ENCODE results near the gene LTBP1. TPM values are rescaled to one million over a fixed set of nuclear protein-coding genes. Genes with fewer than 3 reads are reported as not detected.

The LTBP1 gene
- total RNA-seq, 4 donors from 2014 or later: 8.7 to 18.7 (median 13.0) TPM

GRCh38 chr2:33137331-33137730 is 190.6 kb downstream of the LTBP1 start:
- H3K4me3 ChIP-seq: no peak overlapping the region

DNA sequence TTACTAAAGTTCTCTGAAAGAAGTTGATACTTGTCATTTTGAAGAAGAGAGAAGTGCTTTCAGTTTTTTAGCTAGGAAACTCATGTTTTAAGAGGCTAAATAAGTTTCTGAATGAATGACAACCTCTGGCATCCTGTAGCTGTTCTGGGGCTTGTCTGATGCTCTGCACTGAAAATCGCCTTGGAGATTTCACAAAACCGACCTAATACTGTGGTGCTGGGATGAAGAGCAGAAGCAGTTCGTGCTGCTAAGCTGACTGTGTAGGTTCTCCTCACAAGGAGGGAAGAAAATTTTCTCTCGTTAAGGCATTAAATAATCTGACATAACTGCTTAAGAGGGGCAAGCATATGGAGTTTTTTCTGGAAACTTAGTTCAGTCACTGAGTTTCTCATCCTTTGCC is 193.2 kb downstream of the LTBP1 start:
- Histone ChIP-seq H3K27me3 (no peaks in the 10 kb centered on the region), H3K4me1 (peaks cover 21% of the 10 kb centered on the region), H3K36me3 (no peaks in the 10 kb centered on the region), H3K9me3 (no peaks in the 10 kb centered on the region), H3K27ac (no peak overlapping the region), H3K4me3 (no peak overlapping the region)
- TF ChIP-seq EP300 (IDR thresholded peaks at IDR 0.05) (no peak), POLR2A (IDR thresholded peaks at IDR 0.05) (no peak), POLR2AphosphoS5 (IDR thresholded peaks at IDR 0.05) (no peak)
- TF ChIP-seq, protein P1, sequence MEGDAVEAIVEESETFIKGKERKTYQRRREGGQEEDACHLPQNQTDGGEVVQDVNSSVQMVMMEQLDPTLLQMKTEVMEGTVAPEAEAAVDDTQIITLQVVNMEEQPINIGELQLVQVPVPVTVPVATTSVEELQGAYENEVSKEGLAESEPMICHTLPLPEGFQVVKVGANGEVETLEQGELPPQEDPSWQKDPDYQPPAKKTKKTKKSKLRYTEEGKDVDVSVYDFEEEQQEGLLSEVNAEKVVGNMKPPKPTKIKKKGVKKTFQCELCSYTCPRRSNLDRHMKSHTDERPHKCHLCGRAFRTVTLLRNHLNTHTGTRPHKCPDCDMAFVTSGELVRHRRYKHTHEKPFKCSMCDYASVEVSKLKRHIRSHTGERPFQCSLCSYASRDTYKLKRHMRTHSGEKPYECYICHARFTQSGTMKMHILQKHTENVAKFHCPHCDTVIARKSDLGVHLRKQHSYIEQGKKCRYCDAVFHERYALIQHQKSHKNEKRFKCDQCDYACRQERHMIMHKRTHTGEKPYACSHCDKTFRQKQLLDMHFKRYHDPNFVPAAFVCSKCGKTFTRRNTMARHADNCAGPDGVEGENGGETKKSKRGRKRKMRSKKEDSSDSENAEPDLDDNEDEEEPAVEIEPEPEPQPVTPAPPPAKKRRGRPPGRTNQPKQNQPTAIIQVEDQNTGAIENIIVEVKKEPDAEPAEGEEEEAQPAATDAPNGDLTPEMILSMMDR (IDR thresholded peaks at IDR 0.05): no peak
- WGBS: 71% methylated on average over 4 of the region's 4 CpGs
- DNase-seq (ENCODE audit: low spot score in 2 of 2): no peak

More at GRCh38 chr2:33137331-33137730, 190.6 kb downstream of the LTBP1 start:
- WGBS: 28% methylated on average over 1 of the region's 1 CpG
- H3K27me3 ChIP-seq: no peaks in the 10 kb centered on the region
- no peaks in the 10 kb centered on the region for H3K9me3 ChIP-seq
- no peak for TF ChIP-seq POLR2A (IDR thresholded peaks at IDR 0.05)
- TF ChIP-seq, protein P1 (IDR thresholded peaks at IDR 0.05): no peak
- no peak for TF ChIP-seq EP300 (IDR thresholded peaks at IDR 0.05)
- TF ChIP-seq POLR2AphosphoS5 (IDR thresholded peaks at IDR 0.05): no peak
- no peak for DNase-seq (ENCODE audit: low spot score in 2 of 2)
- H3K27ac ChIP-seq: no peak overlapping the region
- no peaks in the 10 kb centered on the region for H3K36me3 ChIP-seq
- H3K4me1 ChIP-seq: peaks cover 20% of the 10 kb centered on the region

DNA sequence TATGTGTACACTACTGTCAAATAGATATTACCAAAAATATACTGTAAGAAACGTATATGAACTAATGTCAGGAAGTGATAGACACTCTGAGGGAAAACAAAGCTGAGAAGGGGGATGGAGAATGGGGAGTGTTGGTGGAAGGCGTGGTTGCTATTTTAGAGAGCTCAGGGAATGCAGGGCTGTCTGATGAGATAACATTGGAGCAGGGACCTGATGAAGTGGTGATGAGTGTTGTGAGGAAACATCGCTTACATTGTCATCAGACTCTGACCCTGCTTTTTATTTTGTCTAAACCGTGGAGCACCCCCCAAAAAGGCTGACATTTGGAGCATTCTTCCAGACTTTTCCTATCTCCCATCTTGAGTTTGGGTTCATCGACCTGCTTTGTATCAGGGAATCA is 194.7 kb downstream of the LTBP1 start:
- Histone ChIP-seq H3K27ac (no peak overlapping the region), H3K4me3 (no peak overlapping the region), H3K4me1 (peaks cover 10% of the 10 kb centered on the region), H3K9me3 (no peaks in the 10 kb centered on the region), H3K36me3 (no peaks in the 10 kb centered on the region), H3K27me3 (no peaks in the 10 kb centered on the region)
- 96% methylated on average over 5 of the region's 5 CpGs for WGBS
- no peak for TF ChIP-seq POLR2A (IDR thresholded peaks at IDR 0.05)
- TF ChIP-seq, protein P1 (IDR thresholded peaks at IDR 0.05): no peak
- no peak for DNase-seq (ENCODE audit: low spot score in 2 of 2)

DNA sequence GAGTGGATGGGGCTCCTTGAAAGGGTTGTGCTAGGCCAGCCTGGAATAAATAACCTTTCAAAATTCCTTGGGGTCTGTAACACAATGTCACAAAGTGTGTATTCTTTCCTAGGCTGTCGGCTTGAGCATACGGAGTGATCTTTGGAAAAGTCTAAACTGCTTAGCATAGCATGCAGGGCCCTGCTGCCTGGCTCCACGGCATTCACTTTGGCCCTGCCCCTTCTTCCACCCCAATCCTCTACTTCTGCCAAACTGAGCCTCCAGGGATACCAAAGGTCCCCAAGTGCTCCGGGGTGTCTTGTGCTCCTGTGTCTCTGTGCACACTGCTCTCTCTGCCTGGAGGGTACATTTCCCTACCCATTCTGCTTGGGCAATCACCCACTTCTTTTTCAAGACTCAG is 196.1 kb downstream of the LTBP1 start:
- H3K9me3 ChIP-seq: no peaks in the 10 kb centered on the region
- H3K36me3 ChIP-seq: no peaks in the 10 kb centered on the region
- H3K27ac ChIP-seq: no peak overlapping the region
- H3K4me1 ChIP-seq: peaks cover 8% of the 10 kb centered on the region
- H3K27me3 ChIP-seq: no peaks in the 10 kb centered on the region
- no peak for TF ChIP-seq POLR2AphosphoS5 (IDR thresholded peaks at IDR 0.05)
- no peak for TF ChIP-seq EP300 (IDR thresholded peaks at IDR 0.05)
- TF ChIP-seq, protein P1 (IDR thresholded peaks at IDR 0.05): no peak
- TF ChIP-seq POLR2A (IDR thresholded peaks at IDR 0.05): no peak
- 62% methylated on average over 4 of the region's 4 CpGs for WGBS
- DNase-seq (ENCODE audit: low spot score in 2 of 2): no peak
- H3K4me3 ChIP-seq: no peak overlapping the region

- Histone ChIP-seq H3K9me3 (no peaks in the 10 kb centered on the region), H3K36me3 (no peaks in the 10 kb centered on the region), H3K4me1 (peaks cover 8% of the 10 kb centered on the region), H3K27ac (no peak overlapping the region), H3K27me3 (no peaks in the 10 kb centered on the region), H3K4me3 (no peak overlapping the region)
- no peak for TF ChIP-seq POLR2A (IDR thresholded peaks at IDR 0.05)
- no peak for TF ChIP-seq POLR2AphosphoS5 (IDR thresholded peaks at IDR 0.05)
- no peak for TF ChIP-seq EP300 (IDR thresholded peaks at IDR 0.05)
- TF ChIP-seq, protein P1 (IDR thresholded peaks at IDR 0.05): no peak
- no peak for DNase-seq (ENCODE audit: low spot score in 2 of 2)
- 89% methylated on average over 3 of the region's 3 CpGs for WGBS
Measured at GRCh38 chr2:33144243-33144642, 197.5 kb downstream of the LTBP1 start.

Data from suprapubic skin (tissue), 4 donors.